C4-2B (cell line): ENCODE results near the gene ILF2.

Experiments
- CTCF ChIP-seq: fragments of 450-650 bp; conservative IDR thresholded peaks from 2 replicates; pipeline ENCODE4 v1.5.1; 2017; ENCODE audit warnings: mild to moderate bottlenecking
- ZFX ChIP-seq: fragments of 450-650 bp; IDR thresholded peaks from 2 replicates; pipeline ENCODE4 v1.6.1; 2017

- TF ChIP-seq CTCF (no peak), ZFX (no peak)
Measured at GRCh38 chr1:153626477-153626903, 44.3 kb downstream of the ILF2 start.
